RWPE2 (cell line): Measurements from ENCODE around the gene P2RX3.

ENCODE experiments used
- ATAC-seq: fragments of 200-7000 bp; cut with Tn5 transposase; 3 replicates; pipeline ENCODE4 v1.9.1; 2021; ENCODE audit warnings: low read depth
- DNase-seq: peaks from one replicate; pipeline ENCODE4 v3.0.0-alpha.2; 2020; ENCODE audit warnings: low spot score
- H3K27ac ChIP-seq: fragments of 450-650 bp; 2 replicates; pipeline ENCODE4 v1.5.1; 2017; ENCODE audit warnings: mild to moderate bottlenecking; ENCODE audit not compliant: poor library complexity, severe bottlenecking
- H3K27me3 ChIP-seq: fragments of 250-450 bp; sonication (Bioruptor Pico); 2 replicates; pipeline ENCODE4 v1.5.1; 2021; ENCODE audit warnings: mild to moderate bottlenecking, moderate library complexity; ENCODE audit not compliant: insufficient read depth, poor library complexity, severe bottlenecking
- H3K36me3 ChIP-seq: fragments of 250-450 bp; sonication (Bioruptor Pico); 2 replicates; pipeline ENCODE4 v1.5.1; 2020; ENCODE audit warnings: low read depth, mild to moderate bottlenecking, moderate library complexity
- H3K4me1 ChIP-seq: fragments of 250-450 bp; sonication (Bioruptor Pico); 2 replicates; pipeline ENCODE4 v1.5.1; 2021; ENCODE audit warnings: mild to moderate bottlenecking, moderate library complexity; ENCODE audit not compliant: insufficient read depth, poor library complexity, severe bottlenecking
- H3K4me3 ChIP-seq: fragments of 250-450 bp; sonication (Bioruptor Pico); 2 replicates; pipeline ENCODE4 v1.5.1; 2021; ENCODE audit warnings: mild to moderate bottlenecking, moderate library complexity; ENCODE audit not compliant: severe bottlenecking
- H3K9me3 ChIP-seq: fragments of 250-450 bp; sonication (Bioruptor Pico); 2 replicates; pipeline ENCODE4 v1.5.1; 2021; ENCODE audit warnings: mild to moderate bottlenecking, moderate library complexity; ENCODE audit not compliant: severe bottlenecking
- CTCF ChIP-seq: fragments of 450-650 bp; IDR thresholded peaks from one replicate; pipeline ENCODE4 v1.5.1; 2017; ENCODE audit warnings: mild to moderate bottlenecking, moderate library complexity; ENCODE audit not compliant: poor library complexity, severe bottlenecking

P2RX3 gene

GRCh38 chr11:57318178-57318577 lies 20.0 kb upstream of the P2RX3 start:
- H3K9me3 ChIP-seq = no peaks in the 10 kb centered on the region

GRCh38 chr11:57320067-57320718 lies 18.0 kb upstream of the P2RX3 start:
- DNase-seq (no peak), ATAC-seq (no peak)
- H3K36me3 ChIP-seq = peaks cover 65% of the 10 kb centered on the region
- no peak overlapping the region for H3K27ac ChIP-seq
- no peaks in the 10 kb centered on the region for H3K27me3 ChIP-seq
- peaks cover 10% of the 10 kb centered on the region for H3K4me1 ChIP-seq
- H3K9me3 ChIP-seq = no peaks in the 10 kb centered on the region
- TF ChIP-seq CTCF = no peak
- H3K4me3 ChIP-seq = no peak overlapping the region

More at GRCh38 chr11:57318178-57318577, 20.0 kb upstream of the P2RX3 start:
- DNase-seq (no peak), ATAC-seq (no peak)
- no peak for TF ChIP-seq CTCF
- H3K36me3 ChIP-seq = peaks cover 83% of the 10 kb centered on the region
- peaks cover 9% of the 10 kb centered on the region for H3K4me1 ChIP-seq
- no peaks in the 10 kb centered on the region for H3K27me3 ChIP-seq
- H3K4me3 ChIP-seq = no peak overlapping the region
- no peak overlapping the region for H3K27ac ChIP-seq

- no peak for DNase-seq
- peak overlapping the region; percentile 92 for H3K27ac ChIP-seq
- H3K4me3 ChIP-seq = no peak overlapping the region
- ATAC-seq = no peak
- no peaks in the 10 kb centered on the region for H3K27me3 ChIP-seq
- peaks cover 62% of the 10 kb centered on the region for H3K36me3 ChIP-seq
- peaks cover 14% of the 10 kb centered on the region for H3K4me1 ChIP-seq
- H3K9me3 ChIP-seq = no peaks in the 10 kb centered on the region
- TF ChIP-seq CTCF = no peak
Observed at GRCh38 chr11:57320719-57321387, 17.3 kb upstream of the P2RX3 start.

GRCh38 chr11:57321388-57322255 lies 16.5 kb upstream of the P2RX3 start:
- Histone ChIP-seq H3K9me3 (no peaks in the 10 kb centered on the region), H3K4me1 (peaks cover 21% of the 10 kb centered on the region), H3K36me3 (peaks cover 62% of the 10 kb centered on the region), H3K27me3 (no peaks in the 10 kb centered on the region), H3K4me3 (peak overlapping the region; percentile 58), H3K27ac (peak overlapping the region; percentile 92)
- no peak for ATAC-seq
- no peak for TF ChIP-seq CTCF
- DNase-seq = no peak
